Erythroblast (primary cell): Measurements from ENCODE around the gene KIAA1671.

ENCODE experiments used
- GATA1 ChIP-seq: IDR thresholded peaks from 2 replicates; pipeline ENCODE4 v1.6.1; 2011; ENCODE audit warnings: low read depth, mild to moderate bottlenecking, control low read depth, low read length, moderate library complexity
- POLR2A ChIP-seq: IDR thresholded peaks from 2 replicates; pipeline ENCODE4 v1.6.1; 2011; ENCODE audit warnings: mild to moderate bottlenecking, low read length

DNA sequence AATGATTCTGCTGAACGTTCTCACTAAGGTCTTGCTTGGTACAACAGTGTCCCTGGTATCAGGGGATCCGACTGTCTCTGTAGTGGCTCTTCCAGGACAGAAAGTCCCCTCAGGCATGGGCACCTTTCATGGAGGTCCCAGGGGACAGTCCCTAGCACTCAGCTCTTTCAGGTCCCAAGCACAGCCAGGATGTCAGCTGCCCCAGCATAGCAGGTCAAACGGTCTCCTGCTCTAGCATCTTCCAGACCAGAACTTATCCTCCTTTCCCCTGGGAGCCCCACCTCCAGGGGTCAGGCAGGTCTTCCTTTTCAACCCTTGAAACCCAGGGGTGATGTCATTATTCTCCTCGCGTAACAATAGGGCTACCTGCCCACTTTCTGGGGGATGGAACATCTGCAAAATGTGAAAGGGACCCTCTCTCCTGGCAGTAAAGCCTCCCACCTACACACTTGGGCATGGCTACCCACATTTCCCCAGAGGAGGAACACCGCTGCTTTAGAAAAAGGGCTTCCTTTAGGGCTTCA lies 222.4 kb downstream of the KIAA1671 start:
- no peak for TF ChIP-seq POLR2A
- TF ChIP-seq GATA1 = no peak
